Fibroblast of skin of scalp (primary cell): ENCODE results near the gene KRTAP24-1. TPM values are rescaled to one million over a fixed set of nuclear protein-coding genes. Genes with fewer than 3 reads are reported as not detected.

Source experiments
- DNase-seq: peaks from one replicate; pipeline ENCODE4 v3.0.0-alpha.2; 2013
- polyA plus RNA-seq, 2 experiments: library from polyadenylated mRNA; unstranded; fragments of 120-200 nt; gene quantifications; one replicate each; pipeline ENCODE4 v1.2.1, GENCODE V29; 2013; ENCODE audit not compliant: insufficient read length in 2 of 2

KRTAP24-1 gene, protein sequence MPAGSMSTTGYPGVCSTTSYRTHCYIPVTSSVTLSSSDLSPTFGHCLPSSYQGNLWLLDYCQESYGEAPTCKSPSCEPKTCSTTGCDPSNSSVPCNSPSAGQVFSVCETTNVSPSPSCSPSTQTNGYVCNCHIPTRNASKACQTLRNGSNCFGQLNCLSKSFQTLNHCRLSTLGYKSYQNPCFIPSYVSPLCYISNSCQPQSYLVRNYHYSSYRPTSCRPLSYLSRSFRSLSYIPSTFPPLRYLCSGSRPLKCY
- polyA plus RNA-seq (2013, experiment 1 of 2; ENCODE audit: insufficient read length) = not detected
- not detected for polyA plus RNA-seq (2013, experiment 2 of 2; ENCODE audit: insufficient read length)

DNA sequence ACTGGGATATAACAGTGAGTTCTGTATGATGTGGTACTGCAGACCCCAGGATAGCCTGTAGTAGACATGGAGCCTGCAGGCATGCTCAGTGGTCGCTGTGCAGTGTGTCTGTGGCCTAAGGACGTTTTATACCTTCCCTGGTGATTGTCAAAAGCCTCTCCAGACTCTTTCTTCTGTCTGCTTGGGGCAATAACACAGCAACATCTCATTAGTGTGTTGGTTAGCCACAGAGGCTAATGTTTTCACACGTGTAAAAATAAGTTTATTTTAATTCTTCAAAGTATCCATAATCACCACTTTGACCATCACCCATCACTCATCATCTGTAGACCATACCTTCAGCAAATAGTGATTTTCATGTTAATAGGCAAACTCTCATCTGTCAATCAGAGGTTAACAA is at the start of gene KRTAP24-1:
KRTAP24-1 (minus strand) TSS at position 101 of the 400 bp plus-strand sequence; CDS start at position 83, 18 bp downstream.
- no peak for DNase-seq

DNA sequence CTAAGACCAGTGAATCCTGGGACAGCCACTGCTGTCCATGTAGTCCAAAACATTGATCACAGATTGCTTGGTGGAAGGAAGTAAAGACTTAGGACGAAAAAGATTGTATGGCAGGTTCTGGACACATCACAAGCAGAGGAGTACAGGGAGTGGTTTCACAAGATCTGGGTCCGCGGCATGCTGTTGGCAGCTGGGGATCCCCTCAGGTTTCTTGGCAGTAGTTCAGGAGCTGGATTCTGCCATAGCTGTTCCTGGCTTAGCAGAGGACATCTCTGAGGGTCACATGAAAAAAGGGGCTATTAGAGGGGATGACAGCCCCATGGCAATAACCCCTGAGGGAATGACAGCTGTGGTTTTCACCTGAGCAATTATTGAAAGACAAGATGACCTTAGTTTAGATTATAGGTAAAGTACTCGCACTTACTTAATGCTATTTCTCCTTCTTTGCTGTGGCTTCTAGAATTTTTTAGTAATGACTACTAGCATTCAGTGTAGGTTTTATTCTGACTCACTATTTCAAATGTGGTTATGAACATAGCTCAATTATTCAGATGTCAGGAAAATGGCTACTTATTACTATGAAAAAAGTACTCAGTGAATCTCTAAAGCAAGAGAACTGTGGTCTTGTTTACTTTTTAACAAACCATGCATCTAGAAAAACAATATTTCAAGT is 46.6 kb upstream of the KRTAP24-1 start:
- peak; percentile 48 for DNase-seq

DNA sequence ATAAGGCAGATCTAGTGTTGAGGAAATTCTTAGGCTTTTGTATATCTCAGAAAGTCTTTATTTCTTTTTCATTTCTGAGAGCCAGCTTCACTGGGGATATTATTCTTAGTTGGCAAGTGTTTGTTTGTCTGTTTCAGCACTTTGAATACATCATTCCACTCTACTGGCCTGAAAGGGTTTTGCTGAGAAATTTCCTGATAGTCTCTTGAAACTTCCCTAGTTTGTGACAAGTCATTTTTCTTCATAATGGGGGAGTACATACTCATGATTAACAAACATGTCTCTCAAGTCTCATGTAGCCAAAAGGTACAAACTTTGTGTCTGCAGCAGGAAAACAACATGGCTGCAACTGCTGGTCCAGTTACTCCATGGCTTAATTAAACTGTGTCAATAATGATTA is 43.6 kb upstream of the KRTAP24-1 start:
- no peak for DNase-seq

DNA sequence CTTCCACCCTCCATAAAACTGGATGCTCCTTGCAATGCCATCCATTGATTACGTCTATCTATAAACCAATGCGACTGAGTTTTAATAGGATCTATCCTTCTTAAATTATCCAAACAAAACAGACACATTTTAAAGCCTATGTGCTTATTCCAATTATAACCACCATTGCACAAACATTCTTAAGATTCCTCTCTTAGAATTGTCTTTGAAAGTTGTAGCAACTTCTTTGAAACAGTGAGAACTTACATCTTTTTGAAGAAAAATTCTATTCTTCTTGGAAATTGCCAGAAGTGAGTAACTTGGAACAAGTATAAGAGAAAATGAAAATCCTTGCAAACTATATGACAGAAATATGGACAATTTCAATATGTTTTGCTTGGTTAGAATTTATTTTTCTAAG is 37.5 kb upstream of the KRTAP24-1 start, which contains the start of gene KRTAP26-1:
KRTAP26-1 (minus strand) TSS at position 101 of the 400 bp plus-strand sequence. CDS start 280 bp downstream, outside the sequence.
- DNase-seq = no peak

DNA sequence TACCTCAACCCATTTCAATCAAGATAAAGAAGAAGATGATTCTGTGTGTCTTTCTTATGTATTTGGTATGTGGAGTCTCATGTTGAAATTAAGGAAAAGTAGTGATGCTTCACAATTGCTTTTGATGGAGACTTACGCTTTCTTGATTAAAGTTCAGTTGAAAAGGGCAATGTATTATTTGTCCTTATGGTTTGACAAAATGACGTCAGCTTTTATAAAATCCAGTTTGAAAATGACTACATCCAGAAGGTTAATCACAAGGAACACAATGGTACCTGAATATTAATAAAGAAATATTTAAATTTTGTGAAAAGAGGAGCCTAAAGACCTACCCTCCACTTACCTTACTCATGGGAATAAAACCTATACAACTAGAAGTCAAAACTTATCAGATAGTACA is 33.0 kb upstream of the KRTAP24-1 start:
- DNase-seq = no peak

DNA sequence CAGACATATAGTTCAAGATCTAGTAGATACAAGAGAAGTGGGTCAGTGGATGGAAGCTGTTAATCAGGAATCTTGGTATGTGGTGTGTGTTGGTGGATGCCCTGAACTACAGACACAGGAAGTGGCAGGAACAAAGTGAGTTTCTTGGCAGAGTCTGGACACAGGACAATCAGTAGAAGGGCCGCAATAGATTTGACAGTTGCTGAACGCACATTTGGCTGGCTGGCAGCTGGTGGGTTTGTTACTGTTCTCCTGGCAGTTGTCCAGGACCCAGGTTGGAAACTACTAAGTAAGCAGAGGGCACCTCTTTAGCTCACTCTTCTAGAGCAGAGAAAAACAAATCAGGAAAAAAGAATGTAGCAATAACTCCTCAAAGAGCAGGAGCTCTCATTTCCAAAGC is 24.1 kb upstream of the KRTAP24-1 start:
- no peak for DNase-seq

DNA sequence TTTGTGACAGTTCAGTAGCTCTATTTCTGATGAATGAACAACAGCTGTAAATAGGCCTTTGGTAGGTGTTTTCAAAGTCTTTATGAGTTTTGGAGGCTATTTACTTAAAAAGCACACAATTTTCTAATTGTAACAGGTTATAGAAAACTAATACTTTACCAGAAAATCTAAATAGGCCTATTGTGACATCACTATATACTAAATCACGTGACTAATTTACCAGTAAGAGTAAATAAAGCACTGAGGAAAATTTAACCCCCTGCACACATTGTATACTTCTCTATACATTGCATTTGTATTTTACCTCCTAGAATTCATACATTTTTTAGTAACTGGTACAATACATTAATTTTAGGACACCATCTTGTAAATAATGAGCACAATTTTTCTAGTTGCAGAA is 22.4 kb upstream of the KRTAP24-1 start:
- no peak for DNase-seq

DNA sequence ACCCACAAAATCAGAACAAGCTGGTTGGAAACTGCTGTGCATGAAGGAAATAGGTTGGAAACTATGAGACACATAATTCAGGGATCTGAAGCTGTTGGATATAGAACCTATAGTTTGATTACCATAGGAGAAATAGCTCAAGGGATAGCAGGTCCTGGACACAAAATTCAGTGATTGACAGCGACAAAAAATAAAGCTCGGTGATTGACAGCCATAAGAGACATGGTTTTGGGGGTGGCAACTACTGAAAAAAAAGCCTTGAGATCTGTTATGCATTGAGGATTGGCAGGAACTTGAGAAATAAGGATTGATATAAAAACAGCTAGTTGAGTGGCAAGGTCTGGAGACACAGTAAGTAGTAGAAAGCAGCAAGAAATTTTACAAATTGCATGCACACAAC is 6.5 kb upstream of the KRTAP24-1 start, which contains the start of gene KRTAP25-1:
KRTAP25-1 (minus strand) TSS at position 300 of the 400 bp plus-strand sequence; CDS start at position 276, 24 bp downstream.
- no peak for DNase-seq

DNA sequence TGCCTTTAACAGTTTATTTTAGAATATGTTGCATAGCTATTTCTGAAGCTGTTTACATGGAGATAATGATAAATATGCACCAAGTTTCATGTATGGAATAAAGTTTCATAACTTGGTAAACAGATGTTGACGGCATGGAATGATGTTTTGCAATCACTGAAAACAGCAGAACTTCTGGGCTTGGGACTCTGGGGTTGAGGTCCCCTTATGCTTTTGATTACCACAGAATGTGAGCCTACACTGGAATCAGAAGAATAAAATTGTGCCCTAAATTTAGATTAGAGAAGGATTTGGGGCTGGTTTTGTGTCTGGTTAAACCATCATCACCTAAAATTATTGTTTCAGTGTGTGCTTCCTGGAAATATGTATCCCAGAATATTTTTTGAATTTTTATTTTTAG is 11.1 kb downstream of the KRTAP24-1 start:
- no peak for DNase-seq

DNA sequence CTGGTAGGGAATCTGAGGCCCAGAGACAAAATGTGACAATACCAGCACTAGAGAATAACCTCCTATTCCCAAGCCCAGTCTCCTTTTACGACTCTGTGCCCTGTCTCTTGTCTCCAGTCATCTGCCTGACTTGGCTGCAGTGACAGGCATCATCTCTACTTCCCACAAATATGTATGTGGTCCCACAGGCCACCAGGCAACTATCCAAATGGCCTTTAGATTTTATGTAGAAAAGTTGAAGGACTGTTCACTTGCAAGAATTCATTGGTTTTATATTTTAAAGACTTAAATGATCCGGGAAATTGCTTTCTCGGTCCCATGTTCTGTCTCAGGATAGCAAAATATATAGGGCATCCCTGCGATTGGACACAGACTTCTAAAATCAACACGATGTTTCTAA is 11.6 kb downstream of the KRTAP24-1 start:
- DNase-seq = peak; percentile 18

DNA sequence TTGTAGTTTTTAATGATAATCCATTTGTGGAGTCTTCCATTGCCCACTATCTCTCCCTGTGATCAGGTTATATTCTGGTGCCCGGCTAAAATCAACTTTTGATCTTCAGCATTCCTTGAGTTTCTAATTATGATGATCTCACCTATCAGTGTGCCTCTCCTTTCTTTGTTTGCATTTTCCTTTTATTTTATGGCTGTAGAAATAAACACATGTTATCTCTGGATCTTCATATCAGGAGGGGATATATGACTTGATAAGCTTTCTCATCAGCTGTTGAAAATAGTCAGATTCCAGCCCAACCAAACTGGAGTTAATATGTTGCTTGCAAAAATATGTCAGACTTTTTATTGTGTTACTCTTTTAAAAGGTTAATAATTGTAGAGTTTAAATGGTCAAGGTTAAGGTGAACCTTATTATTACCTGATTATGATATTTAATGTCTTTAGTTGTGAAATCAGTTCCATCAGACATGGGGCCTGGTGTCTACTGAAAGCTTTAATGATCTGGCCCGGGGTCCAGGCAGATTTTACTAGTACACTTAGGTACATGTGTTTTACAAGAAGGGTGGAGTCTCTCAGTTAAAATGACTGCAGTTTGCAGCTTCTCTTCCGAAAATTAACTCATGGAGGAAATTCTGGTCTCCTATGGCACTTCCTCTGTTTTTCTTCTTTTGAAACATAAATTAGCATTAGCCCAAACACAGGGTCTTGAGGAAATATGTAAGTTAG is 12.8 kb downstream of the KRTAP24-1 start:
- no peak for DNase-seq

DNA sequence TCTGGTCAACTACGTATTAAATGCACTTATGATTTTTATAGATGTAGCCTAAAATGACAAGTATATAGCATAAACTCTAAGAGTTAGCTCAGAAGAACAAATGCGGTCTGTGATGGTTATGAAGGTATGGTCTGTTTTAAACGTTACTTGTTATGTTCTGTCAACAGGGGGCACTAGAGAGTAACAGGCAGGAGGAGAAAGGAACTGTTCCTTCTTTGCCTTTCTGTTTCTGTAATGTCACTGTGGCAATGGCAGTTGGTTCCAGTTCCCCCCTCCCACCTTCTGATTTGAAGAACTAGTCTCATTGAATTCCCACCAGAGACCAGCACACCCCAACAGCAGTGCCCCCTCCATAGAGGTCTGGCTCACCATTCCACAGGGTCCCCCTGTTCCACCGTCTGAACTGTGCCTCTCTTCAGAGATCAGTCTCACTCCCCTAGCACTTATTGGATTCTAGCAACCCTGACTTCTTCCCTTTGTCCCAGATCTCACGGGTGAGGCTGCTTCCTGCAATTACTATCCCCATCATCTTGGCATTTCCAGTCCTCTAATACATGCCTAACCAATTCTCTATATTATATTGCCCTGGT is 14.0 kb downstream of the KRTAP24-1 start:
- peak; percentile 9 for DNase-seq

DNA sequence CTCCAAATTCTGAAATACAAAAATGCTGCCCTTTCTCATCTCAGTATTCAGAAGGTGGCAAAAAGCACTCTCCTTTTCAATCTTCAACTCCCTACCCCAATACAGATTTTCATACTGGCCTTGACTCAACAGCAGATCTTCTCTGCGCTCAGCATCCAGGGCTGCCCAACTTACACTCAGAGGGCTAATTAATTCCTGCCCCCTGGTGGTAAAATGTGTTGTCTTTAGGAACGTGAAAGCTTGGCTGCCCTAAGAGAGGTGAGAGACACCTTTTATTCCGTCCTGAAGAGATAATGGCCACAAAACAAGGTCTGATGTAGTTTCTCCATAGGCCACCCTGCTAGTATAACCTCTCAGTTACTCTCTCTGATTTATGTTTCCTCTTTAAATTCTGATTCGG is 25.0 kb downstream of the KRTAP24-1 start:
- peak; percentile 48 for DNase-seq

DNA sequence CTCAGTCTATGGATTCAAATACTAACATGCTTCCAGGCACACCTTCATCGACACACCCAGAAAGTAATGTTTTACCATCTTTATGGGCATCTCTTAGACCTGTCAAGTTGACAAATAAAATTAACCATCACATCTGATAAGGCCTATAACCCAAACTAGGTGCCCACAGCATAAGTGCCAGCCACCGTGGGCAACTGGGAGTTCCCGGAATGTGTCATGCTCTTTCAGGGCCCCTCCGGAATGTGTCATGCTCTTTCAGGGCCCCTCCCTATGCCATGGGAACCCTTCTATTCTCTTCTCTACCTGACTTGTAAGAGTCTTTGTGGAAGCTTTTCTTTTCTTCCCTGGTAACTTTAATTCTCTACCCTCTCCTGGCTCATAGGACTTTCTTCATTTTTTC is 26.6 kb downstream of the KRTAP24-1 start:
- DNase-seq = no peak

DNA sequence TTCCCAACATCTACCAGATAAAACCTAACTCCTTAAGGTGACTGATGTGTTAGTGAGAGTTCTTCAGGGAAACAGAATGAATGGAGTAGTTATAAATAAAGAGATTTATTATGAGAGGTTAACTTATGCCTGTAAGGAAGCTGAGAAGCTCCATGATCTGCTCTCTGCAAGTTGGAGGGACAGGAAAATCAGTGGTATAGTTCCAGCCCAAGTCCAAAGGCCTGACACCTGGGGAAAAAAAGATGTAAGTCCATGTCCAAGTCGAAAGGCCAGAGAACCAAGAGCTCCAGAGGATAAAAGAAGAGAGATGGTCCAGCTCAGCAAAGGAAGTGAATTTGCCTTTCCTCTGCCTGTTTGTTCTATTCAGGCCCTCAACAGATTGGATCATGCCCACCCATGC is 27.1 kb downstream of the KRTAP24-1 start:
- no peak for DNase-seq

DNA sequence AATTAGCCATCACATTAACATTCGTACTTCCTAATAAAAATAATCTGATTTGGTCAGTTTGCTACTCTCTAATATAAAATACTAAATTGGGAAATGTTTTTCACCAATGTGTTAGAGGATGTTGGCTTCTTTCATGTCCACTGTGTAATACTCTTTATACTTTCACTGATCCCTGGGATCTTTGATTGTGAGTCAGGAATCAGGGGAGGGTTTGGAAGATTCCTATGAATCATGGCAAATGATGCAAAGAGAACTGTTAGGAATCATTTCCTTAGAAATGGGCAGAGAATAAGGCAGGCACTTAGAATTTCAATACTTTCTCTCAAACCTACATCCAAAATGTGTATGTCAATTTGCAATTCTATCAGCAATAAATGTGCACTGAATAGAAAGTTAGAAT is 31.0 kb downstream of the KRTAP24-1 start:
- no peak for DNase-seq

DNA sequence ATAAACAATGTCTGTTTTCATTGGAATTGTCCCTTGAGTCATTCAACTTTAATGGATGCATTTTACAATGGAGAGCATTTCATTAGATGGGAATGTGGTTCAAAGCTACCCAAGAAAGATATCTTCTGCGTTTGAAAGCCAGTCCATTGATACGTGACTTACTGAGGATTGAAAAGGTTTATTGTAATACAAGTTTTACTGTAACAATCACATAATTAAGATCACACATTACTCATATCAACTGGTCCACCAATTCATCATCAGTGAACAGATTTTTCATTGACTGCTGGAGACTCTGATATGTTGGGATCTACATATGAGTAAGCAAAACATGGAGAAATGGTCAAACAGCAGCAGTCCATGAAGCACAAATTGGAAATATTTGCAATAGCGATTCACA is 32.8 kb downstream of the KRTAP24-1 start:
- DNase-seq = no peak

DNA sequence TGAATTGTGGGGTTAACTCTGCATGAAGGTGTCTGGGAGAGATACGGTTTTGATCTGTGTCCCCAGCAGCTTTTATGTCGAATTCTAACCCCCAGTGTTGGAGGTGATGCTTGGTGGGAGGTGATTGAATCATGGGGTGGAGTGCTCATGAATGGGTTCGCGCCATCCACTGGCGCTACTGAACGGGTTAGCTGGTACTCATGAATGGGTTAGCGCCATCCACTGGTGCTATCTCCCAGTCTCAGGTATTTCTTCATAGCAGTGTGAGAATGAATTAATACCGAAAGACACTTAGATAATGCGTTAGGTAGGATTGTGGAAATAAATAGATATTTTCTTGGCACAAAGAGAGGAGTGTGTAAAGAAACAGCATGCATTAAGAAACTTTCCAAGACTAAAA is 33.9 kb downstream of the KRTAP24-1 start:
- no peak for DNase-seq

DNA sequence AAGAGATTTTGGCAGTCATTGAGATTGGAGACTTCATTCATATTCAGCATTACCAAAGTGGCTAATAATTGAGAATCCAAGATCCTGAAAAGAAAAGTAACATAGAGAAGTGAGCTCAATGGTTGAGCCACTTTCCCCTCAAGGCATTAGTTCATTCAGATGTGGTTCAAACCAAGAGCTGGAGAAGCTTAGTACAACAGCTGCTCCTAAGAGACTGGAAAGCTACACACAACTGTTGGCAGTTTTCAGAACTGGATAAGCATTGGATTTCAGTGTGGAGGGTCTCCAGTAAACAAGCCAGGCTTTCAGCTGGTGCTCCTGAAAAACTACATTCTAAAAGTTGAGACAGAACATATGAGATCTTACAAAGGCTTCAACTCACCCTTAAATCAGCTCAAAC is 37.7 kb downstream of the KRTAP24-1 start:
- DNase-seq = no peak

DNA sequence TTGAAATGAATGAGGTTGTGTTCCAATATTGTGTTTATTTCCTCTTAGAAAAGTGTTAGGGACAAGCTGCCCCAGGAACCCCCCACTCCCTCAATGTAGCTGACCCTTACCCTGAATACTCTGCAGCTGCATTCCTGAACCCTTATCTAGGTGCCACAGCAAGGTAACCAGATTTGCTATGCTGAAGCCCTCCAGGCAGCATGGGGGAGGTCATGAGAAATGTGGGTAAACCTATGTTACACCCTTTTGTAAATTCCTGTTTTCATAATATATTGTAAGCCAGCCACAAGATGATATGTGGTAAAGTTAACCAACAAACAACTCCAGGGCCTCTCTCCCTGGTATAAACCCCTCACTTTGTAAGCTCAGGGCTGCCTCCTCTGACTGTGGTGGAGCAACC is 39.1 kb downstream of the KRTAP24-1 start:
- no peak for DNase-seq

DNA sequence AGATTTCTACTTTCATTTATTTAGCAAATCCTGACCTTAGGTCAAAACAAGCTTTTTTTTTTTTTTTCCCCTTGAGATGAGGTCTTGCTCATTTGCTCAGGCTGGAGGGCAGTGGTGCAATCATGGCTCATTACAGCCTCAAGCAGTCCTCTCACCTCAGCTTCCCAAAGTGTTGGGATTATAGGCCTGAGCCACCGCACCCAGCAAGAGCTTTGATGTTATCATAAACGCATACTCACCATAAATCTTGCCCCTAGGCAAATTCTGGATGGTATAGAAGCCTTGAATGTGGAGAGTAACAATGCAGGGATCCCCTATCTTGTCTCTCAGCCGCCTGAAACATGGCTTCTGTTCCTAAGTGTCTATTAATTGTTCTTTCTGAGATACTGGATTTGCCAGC is 42.1 kb downstream of the KRTAP24-1 start:
- DNase-seq = no peak

DNA sequence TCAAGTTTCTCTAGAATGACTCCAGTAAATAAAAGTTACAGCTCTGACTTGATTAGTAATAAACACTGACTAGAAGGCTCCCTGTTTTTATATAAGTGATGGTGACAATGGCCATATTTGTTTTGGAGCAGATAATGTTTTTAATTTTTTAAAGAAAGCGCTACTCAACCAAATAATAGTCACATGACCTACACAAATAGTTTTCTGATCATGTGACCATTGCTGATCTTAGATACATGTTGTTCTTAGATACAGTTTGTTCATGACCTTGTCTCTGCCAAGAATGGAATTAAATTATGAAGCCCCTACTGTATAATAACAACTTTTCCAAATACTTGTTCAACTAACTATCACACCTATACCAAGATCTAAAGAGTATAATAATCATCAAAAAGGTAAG is 44.6 kb downstream of the KRTAP24-1 start:
- no peak for DNase-seq

DNA sequence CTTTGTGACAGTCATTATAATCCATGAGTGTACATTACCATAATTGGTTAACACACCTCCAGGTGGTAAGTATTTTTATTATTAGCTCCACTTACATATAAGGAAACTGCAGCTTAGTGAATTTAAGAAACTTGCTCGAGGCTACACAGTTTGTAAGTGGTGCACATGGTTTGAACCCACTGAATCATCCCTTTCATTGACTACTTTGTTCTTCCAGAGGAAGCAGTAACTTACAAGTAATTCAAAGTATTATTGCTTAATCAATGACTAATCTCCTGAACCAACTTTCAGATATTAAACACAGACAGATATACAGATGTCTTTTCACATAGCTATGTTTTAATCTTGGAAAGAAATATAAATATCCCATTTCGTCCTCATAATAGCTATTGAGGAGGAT is 48.1 kb downstream of the KRTAP24-1 start:
- peak; percentile 40 for DNase-seq
